NCI-H2171 treated with DMSO at 0.1 percent for 48 hours (cell line): ENCODE measurements around the gene GNA14.
"Not testable (repeated sequence)": the region's sequence is repeated elsewhere in the genome, so short reads cannot be mapped to it uniquely, and the experiment has no call there.

Experiments used
- DNase-seq: peaks from one replicate; lab custom pipeline; 2025; lab: John Stamatoyannopoulos, UW

The GNA14 gene

DNA sequence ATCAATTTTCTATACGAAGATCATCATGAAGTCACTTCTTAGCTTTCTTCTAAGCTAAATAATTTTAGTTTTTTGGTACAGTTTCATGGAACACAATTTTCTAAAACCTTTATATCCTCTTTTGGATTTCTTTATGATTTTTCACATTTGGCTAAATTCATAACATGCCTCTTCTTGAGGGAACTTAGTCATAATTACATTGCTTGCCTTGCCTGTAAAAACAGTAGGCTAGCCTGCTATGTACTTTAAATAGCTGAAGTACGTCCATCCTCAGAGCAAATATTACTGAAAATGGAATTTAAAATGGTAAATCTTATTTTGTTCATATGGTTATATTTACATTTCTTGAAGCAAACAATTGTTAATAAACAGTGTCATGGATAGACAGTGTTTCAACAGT lies 245.8 kb downstream of the GNA14 start:
- no peak for DNase-seq

DNA sequence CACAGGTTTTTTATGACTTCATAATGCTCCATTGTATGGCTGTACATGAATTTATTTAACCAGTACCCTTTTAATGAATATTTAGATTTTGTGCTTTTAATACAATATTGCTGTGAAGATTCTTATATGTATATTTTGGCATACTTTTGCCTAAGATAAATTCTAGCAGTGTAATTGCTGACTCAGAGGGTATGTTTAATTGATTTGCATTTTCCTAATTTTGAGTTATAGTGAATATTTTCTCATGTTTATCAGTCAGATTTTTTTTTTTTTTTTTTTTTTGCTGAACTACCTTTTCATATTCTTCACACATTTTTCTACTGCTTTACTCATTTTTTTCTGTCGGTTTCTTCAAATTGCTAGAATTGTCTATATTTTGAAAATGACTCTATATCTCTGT lies 248.2 kb downstream of the GNA14 start:
- DNase-seq: no peak

DNA sequence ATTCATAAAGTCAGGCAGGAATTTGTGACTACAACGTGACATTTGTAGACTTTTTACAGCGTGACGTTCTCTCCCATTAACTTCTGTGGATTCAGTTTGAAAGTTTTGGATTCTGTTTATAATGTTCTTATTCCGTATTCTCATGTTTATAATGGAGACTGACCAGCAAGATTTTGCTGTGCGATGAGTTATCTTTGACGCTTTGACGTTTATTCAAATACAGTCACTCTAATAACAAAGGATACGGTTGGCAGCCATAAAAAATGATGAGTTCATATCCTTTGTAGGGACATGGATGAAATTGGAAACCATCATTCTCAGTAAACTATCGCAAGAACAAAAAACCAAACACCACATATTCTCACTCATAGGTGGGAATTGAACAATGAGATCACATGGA lies 249.5 kb downstream of the GNA14 start:
- DNase-seq: not testable (repeated sequence)

DNA sequence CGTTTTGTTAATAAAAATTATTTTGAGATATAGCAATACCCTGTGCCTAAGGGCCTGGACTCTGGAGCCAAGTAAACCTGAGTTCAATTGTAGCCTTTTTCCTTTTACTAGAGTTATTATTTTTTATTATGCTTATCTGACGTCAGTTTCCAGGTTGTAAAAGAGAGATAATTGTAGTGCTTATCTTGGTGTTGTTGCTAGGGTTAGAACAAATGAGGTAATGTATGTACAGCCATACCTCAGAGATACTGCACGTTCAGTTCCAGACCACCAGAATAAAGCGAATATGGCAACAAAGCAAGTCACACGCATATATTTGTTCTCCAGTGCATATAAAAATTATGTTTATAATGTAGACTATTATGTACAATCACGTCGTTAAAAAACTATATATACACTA lies 255.8 kb downstream of the GNA14 start:
- DNase-seq: no peak

DNA sequence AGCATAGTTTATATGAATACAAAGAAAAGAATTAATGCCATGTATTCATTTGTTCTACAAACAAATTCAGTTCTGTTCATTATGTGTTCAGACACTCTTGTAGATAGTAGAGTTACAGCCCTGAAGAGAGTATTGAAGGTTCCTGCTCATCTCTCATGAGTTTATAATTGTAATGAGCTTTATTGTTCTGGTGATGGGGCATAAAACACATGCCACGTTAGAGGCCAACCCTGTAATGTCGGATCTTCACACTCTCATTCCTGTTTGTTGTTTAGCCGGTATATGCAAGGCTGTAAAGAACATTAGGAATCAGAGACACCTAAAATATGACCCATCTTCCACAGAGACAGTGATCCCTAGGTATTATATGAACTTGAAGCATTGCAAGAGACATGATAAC lies 256.3 kb downstream of the GNA14 start:
- no peak for DNase-seq

DNA sequence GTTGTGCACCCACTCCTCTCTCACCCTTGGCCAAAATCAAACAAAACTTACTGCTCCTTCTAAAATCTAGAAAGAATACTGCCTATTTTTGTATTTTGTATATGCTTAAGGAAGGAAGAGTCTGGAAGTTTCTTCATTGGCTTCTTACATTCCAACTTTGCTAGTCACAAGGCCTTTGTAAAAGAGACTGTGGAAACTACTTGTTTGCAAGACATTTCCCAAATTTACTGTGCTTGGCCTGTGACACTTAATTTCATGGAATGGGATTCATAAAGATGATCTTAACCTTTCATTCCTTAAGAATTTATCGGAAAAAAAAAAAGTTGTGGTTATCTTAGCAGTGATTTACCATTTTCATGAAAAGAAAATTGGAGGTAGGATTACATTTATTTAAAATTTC lies 261.9 kb downstream of the GNA14 start:
- no peak for DNase-seq

DNA sequence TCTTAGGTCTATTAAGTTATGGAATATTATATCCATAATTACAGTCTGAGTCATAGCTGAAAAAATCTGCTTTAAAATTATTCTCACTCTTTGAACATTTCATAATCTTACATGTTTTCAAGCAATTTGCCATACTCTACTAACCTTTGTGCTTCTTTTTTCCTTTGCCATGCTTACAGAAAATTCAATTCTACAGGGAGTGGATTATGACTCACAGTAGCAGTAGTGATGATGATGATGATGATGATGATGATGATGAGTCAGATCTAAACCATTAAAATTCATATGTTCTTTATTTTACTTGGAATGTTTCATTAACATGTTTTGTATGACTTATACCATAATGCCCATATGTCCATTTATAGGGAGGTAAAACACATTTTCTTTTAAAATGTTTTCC lies 263.7 kb downstream of the GNA14 start:
- DNase-seq: no peak

DNA sequence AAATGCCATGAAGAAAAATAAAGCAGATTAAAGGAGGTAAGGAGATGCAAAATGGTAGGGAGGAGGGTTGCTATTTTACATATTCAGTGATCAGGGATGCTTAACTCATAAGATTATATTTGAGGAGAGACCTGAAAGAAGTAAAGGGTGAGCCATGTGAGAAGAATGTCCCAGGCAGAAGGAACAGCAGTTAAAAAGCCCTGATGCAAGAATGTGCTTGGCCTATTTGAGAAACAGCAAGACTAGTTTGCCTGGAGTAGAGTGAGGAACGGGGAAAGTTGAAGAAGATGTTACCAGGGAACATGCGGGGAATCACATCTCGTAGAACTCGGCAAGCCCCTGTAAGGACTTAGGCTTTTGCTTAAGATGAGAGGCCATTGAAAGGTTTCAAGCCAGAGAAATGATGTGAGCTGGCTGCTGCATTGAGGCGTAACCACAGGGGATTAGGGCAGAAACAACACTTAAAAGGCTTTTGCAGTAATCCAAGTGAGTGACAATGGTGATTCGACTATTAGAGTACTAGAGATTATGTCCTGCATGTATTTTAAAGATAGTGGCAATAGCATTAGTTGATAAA lies 272.1 kb downstream of the GNA14 start:
- DNase-seq: no peak

DNA sequence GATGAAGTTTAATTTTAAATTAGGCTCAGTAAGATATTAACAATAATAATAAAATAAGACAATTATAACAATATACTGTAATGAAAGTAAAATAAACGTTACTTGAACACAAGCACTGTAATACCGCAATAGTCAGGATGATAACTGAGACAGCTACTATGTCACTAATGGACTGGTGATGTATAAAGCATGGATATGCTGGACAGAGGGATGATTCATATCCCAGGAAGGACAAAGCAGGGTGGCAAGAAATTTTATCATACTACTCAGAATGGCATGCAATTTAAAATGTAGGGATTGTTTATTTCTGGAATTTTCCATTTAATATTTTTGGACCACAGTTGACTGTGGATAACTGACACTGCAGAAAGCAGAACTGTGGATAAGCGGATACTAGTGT lies 273.9 kb downstream of the GNA14 start:
- DNase-seq: no peak
